C4-2B (cell line): ENCODE measurements around the gene ENOX2.

Source experiments
- CTCF ChIP-seq: fragments of 450-650 bp; conservative IDR thresholded peaks from 2 replicates; pipeline ENCODE4 v1.5.1; 2017; ENCODE audit warnings: mild to moderate bottlenecking
- ZFX ChIP-seq: fragments of 450-650 bp; IDR thresholded peaks from 2 replicates; pipeline ENCODE4 v1.6.1; 2017

- TF ChIP-seq CTCF (no peak), ZFX (no peak)
These were observed 230.8 kb downstream of the ENOX2 start for GRCh38 chrX:130672214-130672613.
